GM03348 (cell line): ENCODE measurements around the gene IRGC.
A peak's percentile ranks its signal among the peaks of the same experiment; 100 is the strongest.

Experiments
- DNase-seq: peaks from one replicate; pipeline ENCODE4 v3.0.0; 2012; ENCODE audit warnings: low spot score

IRGC gene

GRCh38 chr19:43723588-43723987 is 7.7 kb downstream of the IRGC start:
- DNase-seq = no peak

GRCh38 chr19:43724896-43725295 is 9.0 kb downstream of the IRGC start:
- DNase-seq = no peak

GRCh38 chr19:43725468-43725867 is 9.6 kb downstream of the IRGC start:
- no peak for DNase-seq

- no peak for DNase-seq
Measured at GRCh38 chr19:43726736-43727592, 11.1 kb downstream of the IRGC start.

- no peak for DNase-seq
Measured at GRCh38 chr19:43727593-43727853, 11.6 kb downstream of the IRGC start.

GRCh38 chr19:43729919-43730318 is 14.0 kb downstream of the IRGC start:
- no peak for DNase-seq

GRCh38 chr19:43731346-43731745 is 15.5 kb downstream of the IRGC start:
- no peak for DNase-seq

- no peak for DNase-seq
Measured at GRCh38 chr19:43731846-43732245, 16.0 kb downstream of the IRGC start.

- no peak for DNase-seq
Measured at GRCh38 chr19:43735013-43735412, 19.1 kb downstream of the IRGC start.

- DNase-seq = no peak
Measured at GRCh38 chr19:43735957-43736356, 20.1 kb downstream of the IRGC start.

- no peak for DNase-seq
Measured at GRCh38 chr19:43738780-43739211, 22.9 kb downstream of the IRGC start.

GRCh38 chr19:43739439-43740235 is 23.8 kb downstream of the IRGC start:
- DNase-seq = no peak

- DNase-seq = no peak
Measured at GRCh38 chr19:43741075-43741825, 25.4 kb downstream of the IRGC start.

GRCh38 chr19:43743059-43743458 is 27.2 kb downstream of the IRGC start:
- peak; percentile 43 for DNase-seq

GRCh38 chr19:43747557-43748204 is 31.8 kb downstream of the IRGC start:
- DNase-seq = no peak

GRCh38 chr19:43748205-43748594 is 32.3 kb downstream of the IRGC start:
- no peak for DNase-seq

GRCh38 chr19:43748685-43749084 is 32.8 kb downstream of the IRGC start:
- no peak for DNase-seq

- no peak for DNase-seq
Measured at GRCh38 chr19:43749152-43749551, 33.3 kb downstream of the IRGC start.

- no peak for DNase-seq
Measured at GRCh38 chr19:43749898-43750297, 34.0 kb downstream of the IRGC start.

- DNase-seq = peak; percentile 43
Measured at GRCh38 chr19:43751466-43752220, 35.8 kb downstream of the IRGC start.

GRCh38 chr19:43752287-43752875 is 36.5 kb downstream of the IRGC start:
- DNase-seq = no peak
